Measurements from ENCODE around the gene UBE2L6.

Gene UBE2L6

GRCh38 chr11:57502870-57503269, 64.6 kb downstream of the UBE2L6 start:
- Mint-ChIP-seq H3K27ac (no peak overlapping the region), H3K36me3 (peaks cover 24% of the 10 kb centered on the region), H3K4me1 (no peaks in the 10 kb centered on the region), H3K4me3 (no peak overlapping the region), H3K9me3 (no peaks in the 10 kb centered on the region)
- DNase-seq (ENCODE audit: low spot score in 2 of 2) (no peak), ATAC-seq (no peak)

- H3K9me3 Mint-ChIP-seq = no peaks in the 10 kb centered on the region
- H3K36me3 Mint-ChIP-seq = peaks cover 20% of the 10 kb centered on the region
- H3K4me1 Mint-ChIP-seq = no peaks in the 10 kb centered on the region
- no peak for DNase-seq (ENCODE audit: low spot score in 2 of 2)
- no peak overlapping the region for H3K4me3 Mint-ChIP-seq
- no peak overlapping the region for H3K27ac Mint-ChIP-seq
- ATAC-seq = no peak
These were observed 65.1 kb downstream of the UBE2L6 start for GRCh38 chr11:57502376-57502775.

DNA sequence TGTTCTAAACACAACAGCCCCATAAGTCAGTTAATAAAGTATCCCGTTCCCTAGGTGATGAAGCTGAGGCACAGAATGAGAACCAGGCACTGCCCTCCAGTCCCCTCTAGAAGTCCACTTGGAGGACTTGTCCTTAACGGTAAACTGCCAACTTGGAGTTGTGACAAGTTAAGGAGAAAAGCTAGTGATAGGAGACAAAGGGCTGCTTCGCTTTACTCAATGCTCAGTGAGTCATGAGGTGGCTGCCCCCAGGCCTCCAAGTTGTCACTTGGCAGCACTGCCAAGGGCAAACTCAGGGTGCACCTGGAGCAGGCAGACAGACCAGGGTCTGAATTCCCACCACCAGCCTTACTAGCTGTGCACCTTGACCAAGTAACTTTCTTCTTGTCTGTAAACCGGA, 65.5 kb downstream of the UBE2L6 start:
- H3K27ac Mint-ChIP-seq = no peak overlapping the region
- H3K4me1 Mint-ChIP-seq = no peaks in the 10 kb centered on the region
- H3K36me3 Mint-ChIP-seq = peaks cover 18% of the 10 kb centered on the region
- DNase-seq (ENCODE audit: low spot score in 2 of 2) = no peak
- H3K4me3 Mint-ChIP-seq = no peak overlapping the region
- no peak for ATAC-seq
- H3K9me3 Mint-ChIP-seq = no peaks in the 10 kb centered on the region

All from stimulated activated effector memory CD8-positive, alpha-beta T cell treated with anti-CD3 and anti-CD28 coated beads, Interleukin-12 subunit alpha, Interleukin-12 subunit beta, amount 100 ng/mL, for 72 hours (primary cell).